Erythroblast (primary cell): ENCODE measurements around the gene GSTA3.

ENCODE experiments used
- GATA1 ChIP-seq: IDR thresholded peaks from 2 replicates; pipeline ENCODE4 v1.6.1; 2011; ENCODE audit warnings: low read depth, mild to moderate bottlenecking, control low read depth, low read length, moderate library complexity
- POLR2A ChIP-seq: IDR thresholded peaks from 2 replicates; pipeline ENCODE4 v1.6.1; 2011; ENCODE audit warnings: mild to moderate bottlenecking, low read length

GRCh38 chr6:52955871-52956270, 46.4 kb upstream of the GSTA3 start:
- TF ChIP-seq POLR2A = no peak
- TF ChIP-seq GATA1 = no peak
